HUES48 (cell line): ENCODE measurements around the gene TJAP1.
"Not testable (repeated sequence)": the region's sequence is repeated elsewhere in the genome, so short reads cannot be mapped to it uniquely, and the experiment has no call there.

Experiments
- H3K27ac ChIP-seq: one replicate; pipeline ENCODE4 v1.7.0; 2013; ENCODE audit warnings: low read depth, low read length, inconsistent platforms
- H3K27me3 ChIP-seq: 2 replicates; pipeline ENCODE4 v1.6.1; 2013; ENCODE audit warnings: mild to moderate bottlenecking, low read length; ENCODE audit not compliant: control insufficient read depth, insufficient read depth
- H3K36me3 ChIP-seq: 2 replicates; pipeline ENCODE4 v1.6.1; 2013; ENCODE audit warnings: low read length; ENCODE audit not compliant: control insufficient read depth, insufficient read depth
- H3K4me1 ChIP-seq: 2 replicates; pipeline ENCODE4 v1.6.1; 2013; ENCODE audit warnings: mild to moderate bottlenecking, low read length; ENCODE audit not compliant: control insufficient read depth, insufficient read depth
- H3K4me3 ChIP-seq: 2 replicates; pipeline ENCODE4 v1.5.1; 2013; ENCODE audit warnings: mild to moderate bottlenecking, low read depth, low read length
- H3K9ac ChIP-seq: 2 replicates; pipeline ENCODE4 v1.6.1; 2013; ENCODE audit warnings: mild to moderate bottlenecking, low read depth, low read length, moderate library complexity
- H3K9me3 ChIP-seq: 2 replicates; pipeline ENCODE4 v1.6.1; 2013; ENCODE audit warnings: low read length; ENCODE audit not compliant: control insufficient read depth, insufficient read depth

TJAP1 gene

GRCh38 chr6:43516697-43517504 lies 39.5 kb downstream of the TJAP1 start, which contains the start of the genes POLR1C and YIPF3:
Gene POLR1C (plus strand): TSS chr6:43517089. CDS start chr6:43517110, 21 bp downstream.
Gene YIPF3 (minus strand): TSS chr6:43516926. CDS start chr6:43516807, 119 bp downstream.
- H3K27ac ChIP-seq: peak within 1 kb of the TSS; percentile 85

DNA sequence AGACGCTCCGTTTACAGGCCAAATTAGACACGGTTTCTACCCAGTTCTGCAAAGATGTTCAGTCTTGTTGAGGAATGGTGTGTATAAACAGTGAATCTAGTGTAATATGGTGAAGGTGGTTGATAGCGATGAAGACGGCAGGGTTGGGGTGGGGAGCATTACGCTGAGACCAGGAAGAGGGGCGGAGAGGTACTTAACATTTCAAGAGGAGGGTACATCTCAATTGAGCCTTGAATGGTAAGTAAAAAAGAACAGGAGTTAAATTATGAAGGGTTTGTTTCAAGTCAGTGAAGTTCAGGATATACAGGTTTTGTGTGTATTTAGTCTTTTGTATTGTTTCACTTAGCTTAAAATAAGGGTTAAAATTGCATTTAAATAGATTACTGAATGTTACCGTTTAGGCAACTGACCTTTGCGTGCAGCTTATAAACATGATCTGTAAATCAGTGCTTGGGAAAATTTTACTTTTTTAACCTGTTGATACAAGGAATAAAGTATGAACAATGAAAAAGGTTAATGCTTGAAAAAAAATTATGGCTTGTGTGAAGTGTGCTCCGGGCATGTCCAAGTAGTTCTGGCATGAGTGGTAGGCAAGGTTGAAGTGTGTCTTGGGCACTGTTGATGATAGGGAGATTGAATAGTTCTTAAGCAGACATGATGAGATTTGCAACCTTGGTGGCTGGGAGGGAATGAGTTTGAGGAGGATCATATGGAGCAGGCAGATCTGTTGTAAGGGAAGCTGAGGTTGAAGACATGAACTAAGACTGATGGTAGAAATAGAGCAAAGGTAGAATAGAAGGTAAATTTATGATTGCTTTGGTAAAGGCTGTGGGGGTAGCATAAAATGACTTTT lies 40.4 kb downstream of the TJAP1 start:
- peaks cover 12% of the 10 kb centered on the region for H3K4me1 ChIP-seq
- H3K27ac ChIP-seq: peak overlapping the region; percentile 56
- H3K36me3 ChIP-seq: peaks cover 67% of the 10 kb centered on the region
- no peaks in the 10 kb centered on the region for H3K27me3 ChIP-seq
- H3K4me3 ChIP-seq: peak overlapping the region; percentile 95
- H3K9me3 ChIP-seq: no peaks in the 10 kb centered on the region
- peak overlapping the region; percentile 97 for H3K9ac ChIP-seq

More at GRCh38 chr6:43516697-43517504, 39.5 kb downstream of the TJAP1 start, which contains the start of the genes POLR1C and YIPF3:
- no peaks in the 10 kb centered on the region for H3K27me3 ChIP-seq
- H3K9me3 ChIP-seq: no peaks in the 10 kb centered on the region
- peak within 1 kb of the TSS; percentile 97 for H3K9ac ChIP-seq
- H3K4me1 ChIP-seq: peaks cover 16% of the 10 kb centered on the region
- H3K4me3 ChIP-seq: peak within 1 kb of the TSS; percentile 95
- peaks cover 67% of the 10 kb centered on the region for H3K36me3 ChIP-seq

- peaks cover 69% of the 10 kb centered on the region for H3K36me3 ChIP-seq
- no peak overlapping the region for H3K27ac ChIP-seq
Observed at GRCh38 chr6:43520097-43520496, 42.7 kb downstream of the TJAP1 start.

DNA sequence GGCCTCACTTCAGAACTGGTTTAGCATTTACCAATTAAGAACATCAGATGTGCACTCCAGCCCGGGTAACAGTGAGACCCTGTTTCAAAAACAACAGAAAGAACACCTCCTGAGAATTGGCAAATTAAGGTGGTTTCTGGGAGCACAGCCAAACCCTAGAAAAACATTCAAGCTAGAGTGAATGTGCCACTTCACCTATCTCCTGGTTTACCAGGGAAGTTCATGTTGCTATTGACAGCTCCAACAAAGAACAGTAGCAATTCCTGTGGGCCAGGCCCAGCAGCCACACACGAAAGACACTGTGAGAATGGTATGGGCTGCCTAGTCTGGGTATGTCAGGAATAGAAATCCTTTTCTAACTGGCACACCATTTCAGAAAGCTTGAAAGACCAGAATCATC lies 44.5 kb downstream of the TJAP1 start:
- H3K36me3 ChIP-seq: peaks cover 79% of the 10 kb centered on the region
- no peak overlapping the region for H3K27ac ChIP-seq

More at GRCh38 chr6:43520097-43520496, 42.7 kb downstream of the TJAP1 start:
- Histone ChIP-seq H3K4me1 (peaks cover 12% of the 10 kb centered on the region), H3K27me3 (no peaks in the 10 kb centered on the region), H3K9ac (no peak overlapping the region), H3K4me3 (no peak overlapping the region), H3K9me3 (no peaks in the 10 kb centered on the region)

DNA sequence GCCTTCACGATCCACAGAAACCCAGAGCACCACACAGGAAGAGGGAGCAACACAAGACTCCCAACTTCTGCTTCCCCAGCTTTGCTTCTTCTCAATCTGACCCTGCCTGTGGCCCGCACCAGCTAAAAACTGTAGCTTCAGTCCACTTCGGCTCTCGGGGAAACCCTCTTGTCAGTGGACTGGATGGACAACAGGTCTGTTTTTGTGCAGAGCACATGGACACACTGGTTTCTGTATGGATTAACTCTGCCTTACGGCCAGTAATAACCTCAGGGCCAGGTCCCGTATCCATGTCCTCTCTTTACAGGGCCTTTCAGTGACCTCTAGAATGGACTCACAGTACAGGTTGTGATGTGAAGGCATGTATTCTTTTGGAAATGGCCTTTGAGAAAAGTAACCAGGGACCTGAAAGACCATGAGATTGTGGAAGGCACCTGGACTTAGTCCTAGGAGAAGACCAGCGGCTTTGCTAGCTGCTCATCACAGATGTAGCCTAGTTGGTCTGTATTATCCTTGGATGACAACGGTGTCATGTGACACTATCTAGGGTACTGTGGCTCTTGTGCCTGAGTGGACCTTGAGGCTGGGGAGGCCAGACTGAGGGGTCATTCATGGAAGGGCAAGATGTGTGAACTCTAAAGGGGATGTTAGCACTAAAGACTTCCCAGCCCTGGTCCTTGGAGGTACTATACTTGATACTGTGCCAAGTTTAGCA lies 45.3 kb downstream of the TJAP1 start:
- Histone ChIP-seq H3K9ac (no peak overlapping the region), H3K9me3 (no peaks in the 10 kb centered on the region), H3K27ac (no peak overlapping the region), H3K36me3 (peaks cover 87% of the 10 kb centered on the region), H3K4me3 (no peak overlapping the region), H3K27me3 (no peaks in the 10 kb centered on the region), H3K4me1 (peaks cover 6% of the 10 kb centered on the region; the same call in 1 of the 2 replicates)

More for the DNA sequence above, 44.5 kb downstream of the TJAP1 start:
- Histone ChIP-seq H3K9me3 (no peaks in the 10 kb centered on the region), H3K27me3 (no peaks in the 10 kb centered on the region), H3K4me3 (no peak overlapping the region), H3K4me1 (peaks cover 6% of the 10 kb centered on the region; the same call in 1 of the 2 replicates), H3K9ac (no peak overlapping the region)

GRCh38 chr6:43523284-43523683 lies 45.9 kb downstream of the TJAP1 start:
- Histone ChIP-seq H3K4me3 (no peak overlapping the region), H3K4me1 (peaks cover 2% of the 10 kb centered on the region; the same call in 1 of the 2 replicates), H3K9me3 (no peaks in the 10 kb centered on the region), H3K27ac (no peak overlapping the region), H3K36me3 (peaks cover 93% of the 10 kb centered on the region), H3K9ac (no peak overlapping the region), H3K27me3 (no peaks in the 10 kb centered on the region)

- Histone ChIP-seq H3K36me3 (peaks cover 98% of the 10 kb centered on the region), H3K9me3 (no peaks in the 10 kb centered on the region), H3K4me3 (no peak overlapping the region), H3K27me3 (no peaks in the 10 kb centered on the region), H3K9ac (no peak overlapping the region), H3K4me1 (no peaks in the 10 kb centered on the region), H3K27ac (no peak overlapping the region)
Observed at GRCh38 chr6:43524483-43524961, 47.2 kb downstream of the TJAP1 start.

- Histone ChIP-seq H3K27me3 (no peaks in the 10 kb centered on the region), H3K9ac (no peak overlapping the region), H3K4me3 (no peak overlapping the region), H3K36me3 (peaks cover 82% of the 10 kb centered on the region), H3K9me3 (no peaks in the 10 kb centered on the region), H3K27ac (no peak overlapping the region), H3K4me1 (no peaks in the 10 kb centered on the region)
Observed at GRCh38 chr6:43532201-43532600, 54.8 kb downstream of the TJAP1 start.

GRCh38 chr6:43538986-43539385 lies 61.6 kb downstream of the TJAP1 start:
- peaks cover 75% of the 10 kb centered on the region for H3K36me3 ChIP-seq
- not testable (repeated sequence) for H3K4me1 ChIP-seq, H3K9me3 ChIP-seq, H3K27ac ChIP-seq, H3K4me3 ChIP-seq, H3K9ac ChIP-seq, H3K27me3 ChIP-seq

DNA sequence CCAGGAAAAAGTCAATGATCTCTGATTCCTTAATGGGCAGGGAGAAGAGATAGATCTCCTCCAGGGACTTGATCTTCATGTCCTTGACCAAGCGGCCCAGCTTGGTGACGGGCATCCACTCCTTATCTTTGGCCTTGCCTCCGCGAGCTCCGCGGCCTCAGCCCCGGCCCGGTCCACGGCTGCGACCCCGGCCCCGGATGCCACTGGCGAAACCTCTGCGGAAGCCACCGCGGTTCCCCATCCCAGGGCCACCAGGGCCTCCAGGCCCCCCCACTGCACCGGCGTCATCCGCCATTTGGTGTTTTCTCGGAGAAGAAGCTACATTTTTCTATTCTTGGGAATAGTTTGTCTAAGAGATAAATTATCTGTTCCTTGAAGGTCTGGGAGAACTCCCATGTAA lies 62.0 kb downstream of the TJAP1 start:
- not testable (repeated sequence) for H3K4me3 ChIP-seq, H3K27me3 ChIP-seq
- H3K36me3 ChIP-seq: peaks cover 75% of the 10 kb centered on the region

More for the DNA sequence above, 62.0 kb downstream of the TJAP1 start:
- not testable (repeated sequence) for H3K4me1 ChIP-seq, H3K27ac ChIP-seq, H3K9me3 ChIP-seq, H3K9ac ChIP-seq
